Osteoblast (primary cell): ENCODE measurements around the gene UGT3A2. TPM values are rescaled to one million over a fixed set of nuclear protein-coding genes. Genes with fewer than 3 reads are reported as not detected.

Experiments
- DNase-seq: peaks from one replicate; pipeline ENCODE4 v3.0.0; 2011; ENCODE audit warnings: low spot score, mixed read lengths; ENCODE audit not compliant: insufficient read length; ENCODE audit errors: missing footprints
- H2AFZ ChIP-seq: 2 replicates; pipeline ENCODE4 v1.6.0; 2011; ENCODE audit warnings: mild to moderate bottlenecking, low read length
- H3K27ac ChIP-seq: 2 replicates; pipeline ENCODE4 v1.5.1; 2011; ENCODE audit warnings: mild to moderate bottlenecking, low read depth, low read length, moderate library complexity
- H3K27me3 ChIP-seq: 2 replicates; pipeline ENCODE4 v1.6.0; 2012; ENCODE audit warnings: mild to moderate bottlenecking, control low read depth, inconsistent platforms, low read length, moderate library complexity; ENCODE audit not compliant: insufficient read depth
- H3K36me3 ChIP-seq: 2 replicates; pipeline ENCODE4 v1.5.1; 2011; ENCODE audit warnings: mild to moderate bottlenecking, low read length, control low read depth, moderate library complexity; ENCODE audit not compliant: insufficient read depth
- H3K4me1 ChIP-seq: 2 replicates; pipeline ENCODE4 v1.5.1; 2011; ENCODE audit warnings: mild to moderate bottlenecking, low read length, control low read depth, moderate library complexity; ENCODE audit not compliant: insufficient read depth
- H3K4me2 ChIP-seq: 2 replicates; pipeline ENCODE4 v1.6.0; 2011; ENCODE audit warnings: mild to moderate bottlenecking, low read length; ENCODE audit not compliant: insufficient read depth
- H3K4me3 ChIP-seq: fragments of 200-600 bp; sonication (generic); 3 replicates; pipeline ENCODE4 v1.5.1; 2012; ENCODE audit warnings: mild to moderate bottlenecking, low read length, inconsistent platforms; ENCODE audit not compliant: insufficient read depth
- H3K79me2 ChIP-seq: 2 replicates; pipeline ENCODE4 v1.6.0; 2012; ENCODE audit warnings: mild to moderate bottlenecking, low read length, control low read depth, inconsistent platforms; ENCODE audit not compliant: insufficient read depth
- H3K9me3 ChIP-seq: 2 replicates; pipeline ENCODE4 v1.5.1; 2011; ENCODE audit warnings: low read depth, low read length, control low read depth
- H4K20me1 ChIP-seq: 2 replicates; pipeline ENCODE4 v1.6.0; 2012; ENCODE audit warnings: mild to moderate bottlenecking, low read length, control low read depth; ENCODE audit not compliant: insufficient read depth
- CTCF ChIP-seq: IDR thresholded peaks from 2 replicates; pipeline ENCODE4 v1.5.1; 2011; ENCODE audit warnings: mild to moderate bottlenecking, low read depth, low read length, moderate library complexity; ENCODE audit errors: extremely low read depth
- total RNA-seq: library from RNA; depleted of rRNA; stranded (reverse); fragments of >200 nt; gene quantifications from 2 replicates; pipeline ENCODE4 v1.2.3, GENCODE V29; 2012

Gene UGT3A2
- total RNA-seq, 1 donor, result under 0.01 TPM

DNA sequence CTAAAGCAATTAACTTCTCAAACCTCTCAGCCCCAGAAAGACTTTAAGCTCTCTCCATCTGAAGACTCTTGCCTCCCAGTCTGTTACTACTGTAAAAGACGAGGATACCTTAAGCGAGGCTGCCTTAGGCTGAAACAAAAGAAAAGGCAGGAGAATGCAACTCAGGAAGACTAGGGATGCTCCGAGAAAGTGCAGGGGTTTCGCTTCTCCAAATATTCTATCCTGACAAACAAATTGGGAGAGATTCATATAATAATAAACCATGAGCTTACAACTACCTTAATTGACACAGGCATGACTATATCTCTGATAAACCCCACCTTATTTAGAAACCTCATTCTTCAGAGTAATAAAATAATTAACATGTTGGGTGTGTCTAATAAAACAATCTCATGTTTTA is 70.6 kb downstream of the UGT3A2 start:
- Histone ChIP-seq H3K4me1 (no peaks in the 10 kb centered on the region), H2AFZ (no peak overlapping the region), H3K4me2 (no peak overlapping the region), H4K20me1 (no peaks in the 10 kb centered on the region), H3K79me2 (no peaks in the 10 kb centered on the region), H3K4me3 (no peak overlapping the region), H3K27ac (no peak overlapping the region), H3K9me3 (no peaks in the 10 kb centered on the region), H3K36me3 (no peaks in the 10 kb centered on the region), H3K27me3 (peaks cover 4% of the 10 kb centered on the region)
- no peak for DNase-seq
- TF ChIP-seq CTCF, result no peak

GRCh38 chr5:35990941-35991611 is 75.6 kb downstream of the UGT3A2 start, which contains the start of gene UGT3A1:
UGT3A1 (minus strand) TSS chr5:35991390; CDS start chr5:35991240, 150 bp downstream.
- no peak within 1 kb of the TSS for H2AFZ ChIP-seq
- peaks cover 5% of the 10 kb centered on the region for H3K27me3 ChIP-seq
- no peak for TF ChIP-seq CTCF
- H4K20me1 ChIP-seq, result no peaks in the 10 kb centered on the region
- H3K27ac ChIP-seq, result no peak within 1 kb of the TSS
- no peak for DNase-seq
- H3K4me2 ChIP-seq, result no peak within 1 kb of the TSS
- H3K4me1 ChIP-seq, result no peaks in the 10 kb centered on the region
- H3K4me3 ChIP-seq, result no peak within 1 kb of the TSS
- no peaks in the 10 kb centered on the region for H3K79me2 ChIP-seq
- H3K36me3 ChIP-seq, result no peaks in the 10 kb centered on the region
- no peaks in the 10 kb centered on the region for H3K9me3 ChIP-seq

DNA sequence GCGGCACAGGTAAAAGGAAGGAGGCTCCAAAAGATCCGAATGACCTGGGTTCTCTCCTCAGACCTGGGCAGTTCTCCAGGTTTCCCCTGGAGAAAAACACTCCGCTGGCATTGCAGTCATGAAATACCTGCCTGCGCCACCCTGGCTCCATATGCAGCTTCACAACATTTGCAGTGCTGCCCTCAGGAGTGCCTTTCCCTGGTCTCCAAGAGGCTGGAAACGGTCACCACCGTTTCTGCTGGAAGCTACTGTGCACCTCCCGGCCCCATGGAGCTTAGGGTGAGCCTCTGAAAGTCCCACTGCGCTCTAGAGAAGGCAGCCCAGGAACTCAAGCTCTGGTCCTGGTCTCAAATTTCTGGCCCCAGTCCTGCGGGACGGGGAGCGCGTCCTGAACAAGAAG is 76.2 kb downstream of the UGT3A2 start:
- Histone ChIP-seq H3K79me2 (no peaks in the 10 kb centered on the region), H3K36me3 (no peaks in the 10 kb centered on the region), H3K4me2 (no peak overlapping the region), H3K4me3 (no peak overlapping the region), H3K9me3 (no peaks in the 10 kb centered on the region), H3K27ac (no peak overlapping the region), H3K27me3 (peaks cover 5% of the 10 kb centered on the region), H2AFZ (no peak overlapping the region), H3K4me1 (no peaks in the 10 kb centered on the region), H4K20me1 (no peaks in the 10 kb centered on the region)
- peak; percentile 36 for DNase-seq
- TF ChIP-seq CTCF, result no peak

- no peaks in the 10 kb centered on the region for H3K36me3 ChIP-seq
- no peaks in the 10 kb centered on the region for H3K9me3 ChIP-seq
- DNase-seq, result no peak
- H3K27ac ChIP-seq, result no peak overlapping the region
- H3K4me2 ChIP-seq, result no peak overlapping the region
- no peak for TF ChIP-seq CTCF
- peaks cover 5% of the 10 kb centered on the region for H3K27me3 ChIP-seq
- no peaks in the 10 kb centered on the region for H3K4me1 ChIP-seq
- H3K79me2 ChIP-seq, result no peaks in the 10 kb centered on the region
- H2AFZ ChIP-seq, result no peak overlapping the region
- no peaks in the 10 kb centered on the region for H4K20me1 ChIP-seq
- no peak overlapping the region for H3K4me3 ChIP-seq
These were observed 78.2 kb downstream of the UGT3A2 start for GRCh38 chr5:35988529-35988928.
